PC-9 (cell line): ENCODE measurements around the gene PPP4R3A. TPM values are rescaled to one million over a fixed set of nuclear protein-coding genes. Genes with fewer than 3 reads are reported as not detected.
"Not testable (repeated sequence)": the region's sequence is repeated elsewhere in the genome, so short reads cannot be mapped to it uniquely, and the experiment has no call there.

Experiments
- BruUV-seq: library from RNA; stranded (reverse); fragments of 400-500 nt; replicated peaks from 2 replicates; lab custom pipeline; 2021; lab: Mats Ljungman, UMichigan
- CTCF ChIA-PET: fragments of 300-600 bp; sonication (Branson Sonifier 250); formaldehyde crosslinking; loops from one replicate; lab custom pipeline; 2022; ENCODE audit warnings: antibody characterized with exemption; lab: Charles Lee
- POLR2A ChIA-PET: fragments of 300-600 bp; sonication (Branson Sonifier 250); formaldehyde crosslinking; loops from one replicate; lab custom pipeline; 2022; ENCODE audit warnings: antibody characterized with exemption; ENCODE audit not compliant: unreplicated experiment; lab: Charles Lee
- DNase-seq, 2 experiments: peaks; one replicate each; pipeline versions ENCODE4 v3.0.0 to v3.0.0-alpha.2; 2015 to 2022; ENCODE audit warnings: mixed read lengths in 1 of 2
- H2AFZ ChIP-seq: fragments of 200-600 bp; sonication (generic); 2 replicates; pipeline ENCODE4 v1.8.1; 2017; ENCODE audit warnings: antibody characterized with exemption
- H3F3A ChIP-seq: fragments of 200-600 bp; sonication (generic); 2 replicates; pipeline ENCODE4 v1.8.1; 2017; ENCODE audit warnings: antibody characterized with exemption, mild to moderate bottlenecking, low read depth; ENCODE audit not compliant: insufficient read depth
- H3K27ac ChIP-seq: fragments of 200-600 bp; sonication (generic); 2 replicates; pipeline ENCODE4 v1.6.1; 2016; ENCODE audit warnings: mixed run types
- H3K27me3 ChIP-seq: fragments of 200-600 bp; sonication (generic); 2 replicates; pipeline ENCODE4 v1.6.1; 2016; ENCODE audit warnings: low read depth, mixed run types; ENCODE audit not compliant: insufficient read depth
- H3K36me3 ChIP-seq: fragments of 200-600 bp; sonication (generic); 2 replicates; pipeline ENCODE4 v1.6.1; 2016; ENCODE audit warnings: low read depth, mixed run types
- H3K4me1 ChIP-seq: fragments of 200-600 bp; sonication (generic); replicated peaks from 2 replicates; pipeline ENCODE4 v1.6.1; 2016; ENCODE audit warnings: mixed run types; ENCODE audit not compliant: insufficient read depth
- H3K4me2 ChIP-seq: fragments of 200-600 bp; sonication (generic); 2 replicates; pipeline ENCODE4 v1.6.1; 2017; ENCODE audit warnings: mixed run types
- H3K4me3 ChIP-seq: fragments of 200-600 bp; sonication (generic); 2 replicates; pipeline ENCODE4 v1.6.1; 2016; ENCODE audit warnings: mixed run types
- H3K79me2 ChIP-seq: fragments of 200-600 bp; sonication (generic); 2 replicates; pipeline ENCODE4 v1.6.1; 2017; ENCODE audit warnings: low read depth, mixed run types
- H3K9me2 ChIP-seq: fragments of 200-600 bp; sonication (generic); 2 replicates; pipeline ENCODE4 v1.8.1; 2017; ENCODE audit warnings: mild to moderate bottlenecking; ENCODE audit not compliant: insufficient read depth
- H3K9me3 ChIP-seq: fragments of 200-600 bp; sonication (generic); 2 replicates; pipeline ENCODE4 v1.8.1; 2016; ENCODE audit warnings: low read depth; ENCODE audit not compliant: insufficient read depth
- H4K20me1 ChIP-seq: fragments of 200-600 bp; sonication (generic); 2 replicates; pipeline ENCODE4 v1.8.1; 2017; ENCODE audit not compliant: insufficient read depth
- EZH2 ChIP-seq: fragments of 200-600 bp; sonication (generic); IDR thresholded peaks from 2 replicates; pipeline ENCODE4 v1.8.0; 2017; ENCODE audit warnings: antibody characterized with exemption, low read depth
- intact Hi-C: fragments of 100-400 bp; cut with micrococcal nuclease; formaldehyde crosslinking; loops from one replicate; pipeline ENCODE4 v1.10.0; 2022; ENCODE audit not compliant: unreplicated experiment
- total RNA-seq: library from RNA; stranded (reverse); gene quantifications from 2 replicates; pipeline ENCODE4 v1.2.3, GENCODE V29; 2021
- TF ChIP-seq, protein P1 (sequence below): fragments of 200-600 bp; sonication (generic); conservative IDR thresholded peaks from 2 replicates; pipeline ENCODE4 v1.6.1; 2017; ENCODE audit warnings: mixed run types, antibody characterized with exemption, mild to moderate bottlenecking, moderate library complexity

PPP4R3A gene
- total RNA-seq, 1 experiment from 2014 or later, result 14.8 TPM

DNA sequence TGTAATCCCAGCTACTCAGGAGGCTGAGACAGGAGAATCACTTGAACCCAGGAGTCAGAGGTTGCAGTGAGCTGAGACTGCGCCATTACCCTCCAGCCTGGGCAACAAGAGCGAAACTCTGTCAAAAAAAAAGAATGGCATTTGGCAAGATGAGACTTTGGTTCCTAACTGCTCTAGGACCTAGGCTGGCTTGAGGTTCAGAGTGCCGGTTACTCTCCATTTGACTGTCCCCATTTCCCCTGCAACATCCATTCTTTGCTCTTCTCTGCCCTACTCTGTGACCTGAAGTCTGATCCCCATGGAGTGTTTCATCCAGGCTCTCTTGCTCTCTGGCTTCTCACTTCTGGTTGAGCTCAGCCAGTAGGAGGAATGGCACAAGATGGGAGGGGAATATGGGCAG lies 26.2 kb upstream of the PPP4R3A start:
- H3K4me1 ChIP-seq, result peaks cover 10% of the 10 kb centered on the region; the same call in 1 of the 2 replicates
- CTCF ChIA-PET, result no interaction called here
- no peaks in the 10 kb centered on the region for H3K36me3 ChIP-seq
- no peaks in the 10 kb centered on the region for H3K9me2 ChIP-seq
- no TSS peak for BruUV-seq
- DNase-seq, result no peak
- peaks cover 5% of the 10 kb centered on the region; the same call in 1 of the 2 replicates for H3F3A ChIP-seq
- POLR2A ChIA-PET, result no interaction called here
- H3K4me2 ChIP-seq, result no peak overlapping the region
- no peak overlapping the region for H3K27ac ChIP-seq
- H3K4me3 ChIP-seq, result no peak overlapping the region
- H3K79me2 ChIP-seq, result no peaks in the 10 kb centered on the region
- H4K20me1 ChIP-seq, result no peaks in the 10 kb centered on the region
- H3K9me3 ChIP-seq, result 0 out of 2 replicates have a peak, but pooled peaks cover 5% of the 10 kb centered on the region
- no peaks in the 10 kb centered on the region for H3K27me3 ChIP-seq
- TF ChIP-seq EZH2, result no peak
- TF ChIP-seq, protein P1, sequence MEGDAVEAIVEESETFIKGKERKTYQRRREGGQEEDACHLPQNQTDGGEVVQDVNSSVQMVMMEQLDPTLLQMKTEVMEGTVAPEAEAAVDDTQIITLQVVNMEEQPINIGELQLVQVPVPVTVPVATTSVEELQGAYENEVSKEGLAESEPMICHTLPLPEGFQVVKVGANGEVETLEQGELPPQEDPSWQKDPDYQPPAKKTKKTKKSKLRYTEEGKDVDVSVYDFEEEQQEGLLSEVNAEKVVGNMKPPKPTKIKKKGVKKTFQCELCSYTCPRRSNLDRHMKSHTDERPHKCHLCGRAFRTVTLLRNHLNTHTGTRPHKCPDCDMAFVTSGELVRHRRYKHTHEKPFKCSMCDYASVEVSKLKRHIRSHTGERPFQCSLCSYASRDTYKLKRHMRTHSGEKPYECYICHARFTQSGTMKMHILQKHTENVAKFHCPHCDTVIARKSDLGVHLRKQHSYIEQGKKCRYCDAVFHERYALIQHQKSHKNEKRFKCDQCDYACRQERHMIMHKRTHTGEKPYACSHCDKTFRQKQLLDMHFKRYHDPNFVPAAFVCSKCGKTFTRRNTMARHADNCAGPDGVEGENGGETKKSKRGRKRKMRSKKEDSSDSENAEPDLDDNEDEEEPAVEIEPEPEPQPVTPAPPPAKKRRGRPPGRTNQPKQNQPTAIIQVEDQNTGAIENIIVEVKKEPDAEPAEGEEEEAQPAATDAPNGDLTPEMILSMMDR, result no peak
- intact Hi-C loops, result no loop called here
- H2AFZ ChIP-seq, result no peak overlapping the region

DNA sequence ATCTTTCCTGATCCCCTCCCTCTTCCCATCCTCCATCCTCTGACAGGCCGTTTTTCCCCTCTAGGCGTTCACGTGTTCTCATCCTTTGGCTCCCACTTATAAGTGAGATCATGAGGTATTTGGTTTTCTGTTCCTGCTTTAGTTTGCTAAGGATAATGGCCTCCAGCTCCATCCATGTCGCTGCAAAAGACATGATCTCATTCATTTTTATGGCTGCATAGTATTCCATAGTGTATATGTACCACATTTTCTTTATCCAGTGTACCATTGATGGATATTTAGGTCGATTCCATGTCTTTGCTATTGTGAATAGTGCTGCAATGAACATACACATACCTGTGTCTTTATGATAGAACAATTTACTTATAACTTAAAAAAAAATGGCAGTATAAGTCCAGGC lies 23.9 kb upstream of the PPP4R3A start:
- BruUV-seq, H3F3A ChIP-seq, H3K27ac ChIP-seq, CTCF ChIA-PET, DNase-seq, H3K9me2 ChIP-seq, H3K4me3 ChIP-seq, H3K27me3 ChIP-seq, H4K20me1 ChIP-seq, H3K36me3 ChIP-seq, POLR2A ChIA-PET, intact Hi-C loops, H3K4me2 ChIP-seq, H3K9me3 ChIP-seq, H3K79me2 ChIP-seq, H2AFZ ChIP-seq: not testable (repeated sequence)
- H3K4me1 ChIP-seq, result peaks cover 10% of the 10 kb centered on the region; the same call in 1 of the 2 replicates

DNA sequence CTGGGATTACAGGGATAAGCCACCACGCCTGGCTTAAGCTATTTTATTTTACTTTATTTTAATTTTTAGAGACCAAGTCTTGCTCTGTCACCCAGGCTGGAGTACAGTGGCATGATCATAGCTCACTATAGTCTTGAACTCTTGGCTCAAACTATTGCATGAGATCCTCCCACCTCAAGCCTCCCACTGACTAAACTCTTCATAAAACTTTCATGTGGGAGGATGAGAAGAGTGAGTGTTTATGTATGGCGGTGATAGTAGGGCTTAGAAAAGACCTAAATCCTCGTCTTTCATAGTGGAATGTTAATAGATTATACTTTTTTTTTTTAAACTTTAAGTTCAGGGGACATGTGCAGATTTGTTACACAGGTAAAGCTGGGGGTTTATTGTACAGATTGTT lies 23.5 kb upstream of the PPP4R3A start:
- ChIA-PET POLR2A (no interaction called here), CTCF (no interaction called here)
- DNase-seq, result no peak
- Histone ChIP-seq H3K4me2 (no peak overlapping the region), H3K9me2 (no peaks in the 10 kb centered on the region), H4K20me1 (no peaks in the 10 kb centered on the region), H3K4me3 (no peak overlapping the region), H3K4me1 (peaks cover 10% of the 10 kb centered on the region; the same call in 1 of the 2 replicates), H3K27ac (no peak overlapping the region), H3K27me3 (no peaks in the 10 kb centered on the region), H2AFZ (no peak overlapping the region), H3K9me3 (no peaks in the 10 kb centered on the region), H3F3A (peaks cover 5% of the 10 kb centered on the region; the same call in 1 of the 2 replicates), H3K79me2 (no peaks in the 10 kb centered on the region), H3K36me3 (no peaks in the 10 kb centered on the region)
- intact Hi-C loops, result no loop called here
- no TSS peak for BruUV-seq
- TF ChIP-seq, protein P1, result no peak
- TF ChIP-seq EZH2, result no peak

DNA sequence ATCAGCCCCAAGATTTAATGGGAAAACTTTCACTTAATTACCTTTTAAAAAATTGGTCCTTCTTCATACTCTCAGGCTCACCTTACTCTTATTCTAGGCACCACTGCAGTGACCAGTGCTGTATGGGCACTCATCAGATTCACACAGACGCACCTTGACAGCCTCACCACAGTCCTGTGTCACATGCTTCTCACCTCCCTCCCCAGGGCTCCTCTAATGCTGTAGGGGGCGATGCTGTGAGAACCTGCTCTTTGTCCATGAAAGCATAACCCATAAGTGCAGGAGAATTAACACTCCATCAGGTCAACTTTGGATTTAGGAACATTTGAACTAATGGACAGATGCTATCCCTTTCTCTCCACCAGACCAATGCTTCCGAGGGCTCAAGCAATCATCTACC lies 13.9 kb upstream of the PPP4R3A start:
- POLR2A ChIA-PET, result no interaction called here
- no peak overlapping the region for H3K4me3 ChIP-seq
- no TSS peak for BruUV-seq

More for the DNA sequence above, 13.9 kb upstream of the PPP4R3A start:
- H3K9me3 ChIP-seq, result no peaks in the 10 kb centered on the region
- H3F3A ChIP-seq, result no peaks in the 10 kb centered on the region
- no peak for TF ChIP-seq EZH2
- H3K4me2 ChIP-seq, result no peak overlapping the region
- no peak for DNase-seq
- H3K27ac ChIP-seq, result no peak overlapping the region
- H3K9me2 ChIP-seq, result no peaks in the 10 kb centered on the region
- H3K27me3 ChIP-seq, result no peaks in the 10 kb centered on the region
- H3K4me1 ChIP-seq, result no peaks in the 10 kb centered on the region
- CTCF ChIA-PET, result no interaction called here
- H3K36me3 ChIP-seq, result no peaks in the 10 kb centered on the region
- H2AFZ ChIP-seq, result no peak overlapping the region
- H4K20me1 ChIP-seq, result no peaks in the 10 kb centered on the region
- intact Hi-C loops, result no loop called here
- H3K79me2 ChIP-seq, result no peaks in the 10 kb centered on the region
